HG02571 (cell line): ENCODE data around the gene TSEN15.
"Not testable (repeated sequence)": the region's sequence is repeated elsewhere in the genome, so short reads cannot be mapped to it uniquely, and the experiment has no call there.

Source experiments
- ATAC-seq: cut with Tn5 transposase; IDR thresholded peaks from one replicate; pipeline ENCODE4 v1.9.1; 2021; ENCODE audit warnings: mild to moderate bottlenecking, moderate library complexity; ENCODE audit not compliant: unreplicated experiment

Gene TSEN15

GRCh38 chr1:184096005-184096404 lies 44.5 kb downstream of the TSEN15 start:
- ATAC-seq: no peak

GRCh38 chr1:184096580-184096979 lies 45.0 kb downstream of the TSEN15 start:
- not testable (repeated sequence) for ATAC-seq

- ATAC-seq: no peak
Observed at GRCh38 chr1:184101141-184101540, 49.6 kb downstream of the TSEN15 start.

- ATAC-seq: no peak
Observed at GRCh38 chr1:184101571-184101970, 50.0 kb downstream of the TSEN15 start.

- ATAC-seq: no peak
Observed at GRCh38 chr1:184110272-184111204, 59.0 kb downstream of the TSEN15 start.

- no peak for ATAC-seq
Observed at GRCh38 chr1:184112176-184112948, 60.8 kb downstream of the TSEN15 start.

GRCh38 chr1:184113251-184113650 lies 61.7 kb downstream of the TSEN15 start:
- ATAC-seq: no peak

- ATAC-seq: no peak
Observed at GRCh38 chr1:184114818-184115398, 63.4 kb downstream of the TSEN15 start.

GRCh38 chr1:184116287-184116686 lies 64.8 kb downstream of the TSEN15 start:
- ATAC-seq: no peak

GRCh38 chr1:184118046-184118445 lies 66.5 kb downstream of the TSEN15 start:
- ATAC-seq: no peak
